ENCODE data around the gene RBM25.

Gene RBM25

GRCh38 chr14:73172500-73172899, 114.2 kb downstream of the RBM25 start:
- no peak for DNase-seq

GRCh38 chr14:73173092-73173735, 114.9 kb downstream of the RBM25 start:
- DNase-seq: no peak
